ENCODE measurements around the gene CLECL1. TPM values are rescaled to one million over a fixed set of nuclear protein-coding genes. Genes with fewer than 3 reads are reported as not detected.

Gene CLECL1
- total RNA-seq, 6 experiments from 2014 or later = 0.56 to 0.60 TPM; not detected in 4

DNA sequence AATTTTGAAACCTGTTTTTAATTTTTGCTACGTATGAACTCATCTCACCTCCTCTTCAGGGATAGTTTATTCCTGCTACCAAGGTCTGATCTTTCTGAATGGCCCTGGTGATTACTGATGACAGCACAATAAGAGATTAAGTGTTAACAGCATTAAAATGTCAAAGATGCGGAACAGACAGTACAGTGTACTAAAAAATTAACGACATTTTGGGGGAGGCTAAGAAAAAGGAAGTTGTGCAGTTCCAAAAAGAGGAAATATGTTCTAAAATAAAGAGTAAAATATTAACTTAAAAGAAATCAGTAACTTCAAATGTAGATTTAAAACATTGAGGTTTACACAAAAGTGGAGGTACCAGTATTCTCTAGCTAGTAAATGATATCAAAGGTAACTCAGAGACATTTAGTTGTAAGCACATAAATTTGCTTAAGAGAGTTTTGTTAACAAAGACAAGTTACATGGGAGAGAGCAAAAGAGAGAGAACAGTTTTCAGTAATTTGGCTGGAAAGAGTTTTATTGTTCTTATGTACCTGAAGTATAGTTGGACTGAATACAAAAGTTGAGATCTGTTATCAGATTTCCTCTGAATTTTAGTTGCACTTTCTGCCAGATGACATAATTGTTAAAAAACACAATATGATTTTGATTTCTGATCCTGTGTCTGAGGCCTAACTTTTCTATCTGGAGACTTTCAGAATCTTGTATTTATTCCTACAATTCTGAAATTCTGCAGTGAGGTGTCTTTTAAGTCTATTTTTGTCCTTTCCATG lies 4.2 kb upstream of the CLECL1 start:
- no peaks in the 10 kb centered on the region for H3K9me3 ChIP-seq
- H3K4me1 ChIP-seq = no peaks in the 10 kb centered on the region
- H3K27me3 ChIP-seq = no peaks in the 10 kb centered on the region
- ATAC-seq (peak in 3 of 4 donors; percentile 36 to 50 (median 39)), DNase-seq (no peak)
- WGBS (ENCODE audit: insufficient coverage, low coverage, low lambda C conversion rate, missing lambda C conversion rate) = 53% methylated on average over 3 of the region's 3 CpGs
- TF ChIP-seq, protein P1, sequence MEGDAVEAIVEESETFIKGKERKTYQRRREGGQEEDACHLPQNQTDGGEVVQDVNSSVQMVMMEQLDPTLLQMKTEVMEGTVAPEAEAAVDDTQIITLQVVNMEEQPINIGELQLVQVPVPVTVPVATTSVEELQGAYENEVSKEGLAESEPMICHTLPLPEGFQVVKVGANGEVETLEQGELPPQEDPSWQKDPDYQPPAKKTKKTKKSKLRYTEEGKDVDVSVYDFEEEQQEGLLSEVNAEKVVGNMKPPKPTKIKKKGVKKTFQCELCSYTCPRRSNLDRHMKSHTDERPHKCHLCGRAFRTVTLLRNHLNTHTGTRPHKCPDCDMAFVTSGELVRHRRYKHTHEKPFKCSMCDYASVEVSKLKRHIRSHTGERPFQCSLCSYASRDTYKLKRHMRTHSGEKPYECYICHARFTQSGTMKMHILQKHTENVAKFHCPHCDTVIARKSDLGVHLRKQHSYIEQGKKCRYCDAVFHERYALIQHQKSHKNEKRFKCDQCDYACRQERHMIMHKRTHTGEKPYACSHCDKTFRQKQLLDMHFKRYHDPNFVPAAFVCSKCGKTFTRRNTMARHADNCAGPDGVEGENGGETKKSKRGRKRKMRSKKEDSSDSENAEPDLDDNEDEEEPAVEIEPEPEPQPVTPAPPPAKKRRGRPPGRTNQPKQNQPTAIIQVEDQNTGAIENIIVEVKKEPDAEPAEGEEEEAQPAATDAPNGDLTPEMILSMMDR (IDR thresholded peaks at IDR 0.05) = no peak
- no peak for TF ChIP-seq POLR2A (IDR thresholded peaks at IDR 0.05)
- intact Hi-C loops (cut with DNase I) = no loop called here
- H3K27ac ChIP-seq = peak overlapping the region in 1 of 3 donors; percentile 12
- H3K4me3 ChIP-seq = no peak overlapping the region
- no peaks in the 10 kb centered on the region for H3K36me3 ChIP-seq

DNA sequence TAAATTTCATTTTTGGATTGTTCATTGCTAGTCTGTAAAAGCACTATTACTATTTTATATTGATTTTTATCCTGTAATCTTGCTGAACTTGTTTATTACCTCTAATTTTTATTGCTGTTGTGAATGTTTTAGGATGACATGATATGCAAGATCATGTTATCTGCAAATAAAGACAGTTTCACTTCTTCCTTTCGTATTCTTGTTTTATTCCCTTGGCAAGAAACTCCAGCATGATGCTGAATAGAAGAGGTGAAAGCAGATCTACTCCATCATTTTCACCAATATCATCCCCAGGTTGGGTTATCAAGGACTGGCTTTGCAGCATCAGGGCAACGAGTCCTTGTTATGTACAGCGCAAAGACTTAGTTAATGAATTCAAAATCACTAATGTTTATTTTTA lies 2.7 kb upstream of the CLECL1 start:
- ATAC-seq = peak in 1 of 4 donors; percentile 11
- no peaks in the 10 kb centered on the region for H3K27me3 ChIP-seq
- no peak for TF ChIP-seq POLR2A (IDR thresholded peaks at IDR 0.05)
- H3K9me3 ChIP-seq = no peaks in the 10 kb centered on the region
- H3K36me3 ChIP-seq = no peaks in the 10 kb centered on the region
- intact Hi-C loops (cut with DNase I) = no loop called here
- no peaks in the 10 kb centered on the region for H3K4me1 ChIP-seq
- no peak overlapping the region for H3K27ac ChIP-seq
- no peak overlapping the region for H3K4me3 ChIP-seq
- 64% methylated on average over 3 of the region's 3 CpGs for WGBS (ENCODE audit: insufficient coverage, low coverage, low lambda C conversion rate, missing lambda C conversion rate)
- DNase-seq = no peak

DNA sequence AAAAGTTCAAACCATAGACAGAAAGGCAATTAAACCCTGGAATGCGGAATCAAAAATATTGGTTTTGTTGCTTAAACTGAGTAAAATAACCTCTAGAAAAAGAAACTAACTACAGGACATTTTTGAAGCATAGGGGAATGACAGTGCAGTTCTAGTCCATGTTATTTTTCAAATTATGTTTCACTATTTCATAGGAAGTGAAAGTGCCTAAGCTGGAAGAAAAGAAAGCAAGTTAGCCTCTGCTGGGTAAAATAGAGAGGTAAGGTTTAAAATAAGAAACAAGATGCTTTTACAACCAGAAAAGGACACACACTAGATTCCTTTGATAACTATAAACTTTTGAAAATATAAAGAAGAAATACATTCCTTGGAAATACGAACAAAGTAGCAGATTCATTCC lies 1.1 kb downstream of the CLECL1 start:
- Histone ChIP-seq H3K27ac (no peak overlapping the region), H3K27me3 (no peaks in the 10 kb centered on the region), H3K9me3 (no peaks in the 10 kb centered on the region), H3K4me1 (no peaks in the 10 kb centered on the region), H3K36me3 (no peaks in the 10 kb centered on the region), H3K4me3 (no peak overlapping the region)
- ATAC-seq (peak in 2 of 4 donors; percentile 37 to 62), DNase-seq (no peak)
- intact Hi-C loops (cut with DNase I) = no loop called here
- WGBS (ENCODE audit: insufficient coverage, low coverage, low lambda C conversion rate, missing lambda C conversion rate) = 53% methylated on average over 2 of the region's 2 CpGs
- TF ChIP-seq POLR2A (IDR thresholded peaks at IDR 0.05) = no peak
- TF ChIP-seq, protein P1 (IDR thresholded peaks at IDR 0.05) = no peak

DNA sequence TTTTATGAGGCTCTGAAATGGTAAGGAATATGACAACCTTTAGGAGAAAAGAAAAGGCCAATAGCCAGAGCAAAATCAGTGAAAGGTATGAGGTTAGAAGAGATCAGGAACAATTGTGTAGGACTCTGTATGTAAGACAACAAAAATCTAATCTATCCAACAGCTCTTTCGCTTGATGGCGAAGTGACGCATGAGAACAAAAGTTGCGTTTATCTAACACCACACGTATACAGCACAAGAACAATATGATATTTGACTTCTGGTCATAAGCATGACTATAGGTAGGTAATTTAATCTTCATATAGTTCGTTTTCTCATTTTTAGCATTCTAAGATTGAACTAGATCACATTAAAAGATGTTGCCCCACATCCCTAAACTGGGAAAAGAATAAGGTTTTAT lies 1.5 kb downstream of the CLECL1 start:
- Histone ChIP-seq H3K27ac (no peak overlapping the region), H3K27me3 (no peaks in the 10 kb centered on the region), H3K4me1 (no peaks in the 10 kb centered on the region), H3K4me3 (no peak overlapping the region), H3K9me3 (no peaks in the 10 kb centered on the region), H3K36me3 (no peaks in the 10 kb centered on the region)
- intact Hi-C loops (cut with DNase I) = no loop called here
- ATAC-seq = no peak
- no peak for DNase-seq
- 63% methylated on average over 6 of the region's 6 CpGs for WGBS (ENCODE audit: insufficient coverage, low coverage, low lambda C conversion rate, missing lambda C conversion rate)
- TF ChIP-seq, protein P1 (IDR thresholded peaks at IDR 0.05) = no peak
- TF ChIP-seq POLR2A (IDR thresholded peaks at IDR 0.05) = no peak

DNA sequence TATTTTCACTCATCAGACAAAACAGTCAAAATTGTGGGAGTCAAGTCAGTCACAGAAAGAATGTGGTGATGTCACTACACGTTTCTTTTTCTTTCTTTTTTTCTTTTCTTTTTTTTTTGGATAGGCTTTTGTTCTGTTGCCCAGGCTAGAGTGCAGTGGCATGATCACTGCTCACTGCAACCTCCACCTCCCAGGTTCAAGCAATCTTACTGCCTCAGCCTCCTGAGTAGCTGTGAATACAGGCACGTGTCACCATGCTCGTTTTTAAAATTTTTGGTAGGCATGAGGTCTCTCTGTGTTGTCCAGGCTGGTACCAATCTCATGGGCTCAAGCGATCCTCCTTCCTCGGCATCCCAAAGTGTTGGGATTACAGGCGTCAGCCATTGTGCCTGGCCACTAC lies 2.3 kb downstream of the CLECL1 start:
- 57% methylated on average over 6 of the region's 6 CpGs for WGBS (ENCODE audit: insufficient coverage, low coverage, low lambda C conversion rate, missing lambda C conversion rate)
- Histone ChIP-seq H3K36me3 (no peaks in the 10 kb centered on the region), H3K4me3 (no peak overlapping the region), H3K4me1 (no peaks in the 10 kb centered on the region), H3K9me3 (no peaks in the 10 kb centered on the region), H3K27ac (peak overlapping the region in 1 of 3 donors; percentile 4), H3K27me3 (no peaks in the 10 kb centered on the region)
- ATAC-seq (no peak), DNase-seq (no peak)
- TF ChIP-seq, protein P1 (IDR thresholded peaks at IDR 0.05) = no peak
- TF ChIP-seq POLR2A (IDR thresholded peaks at IDR 0.05) = no peak
- intact Hi-C loops (cut with DNase I) = no loop called here
